Measurements from ENCODE around the gene BCR. TPM values are rescaled to one million over a fixed set of nuclear protein-coding genes. Genes with fewer than 3 reads are reported as not detected.

The BCR gene
- total and polyA plus RNA-seq, 2 of the 13 experiments (the other 11 are each of a cell fraction or from before 2014, with no cell fraction given) = 19.9 to 33.6 TPM

DNA sequence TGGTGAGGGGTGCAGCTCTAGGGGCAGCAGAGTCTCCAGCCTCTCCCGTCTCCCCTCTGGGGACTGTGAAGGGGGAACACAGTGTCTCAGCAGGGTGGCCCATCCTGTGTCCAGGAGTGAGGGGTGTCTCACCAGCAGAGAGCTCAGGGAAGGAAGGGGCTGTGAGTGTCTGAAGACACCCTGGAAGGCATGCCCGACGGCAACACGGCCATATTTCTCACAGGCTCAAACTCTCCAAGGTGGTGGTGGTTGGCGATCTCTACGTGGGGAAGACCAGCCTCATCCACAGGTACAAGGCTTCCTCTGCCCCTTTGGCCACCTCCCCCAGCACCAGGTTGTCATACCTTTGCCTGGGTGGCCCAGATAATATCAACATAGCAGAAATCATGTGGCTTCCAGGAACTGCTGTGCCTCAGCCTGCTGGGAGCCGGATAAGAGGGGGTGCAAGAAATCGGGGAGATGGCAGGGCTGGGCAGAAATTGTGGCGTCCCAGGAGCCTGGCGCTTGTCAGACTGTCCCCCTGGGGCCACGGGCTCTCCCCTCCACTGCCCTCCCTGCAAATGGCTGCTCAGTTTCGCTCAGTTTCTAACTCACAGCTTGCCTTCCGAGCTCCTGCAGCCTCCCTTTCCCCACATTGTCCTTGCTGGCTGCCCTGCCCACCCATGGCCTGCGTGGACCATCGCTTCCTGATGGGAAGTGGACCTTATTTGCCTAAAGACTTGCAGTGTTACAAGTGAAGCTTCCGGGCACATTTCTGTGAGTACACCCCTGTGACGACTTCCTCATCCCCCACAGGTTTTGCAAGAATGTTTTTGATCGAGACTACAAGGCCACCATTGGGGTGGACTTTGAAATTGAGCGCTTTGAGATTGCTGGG lies 27.8 kb upstream of the BCR start (continued):
- TF ChIP-seq, protein P1, sequence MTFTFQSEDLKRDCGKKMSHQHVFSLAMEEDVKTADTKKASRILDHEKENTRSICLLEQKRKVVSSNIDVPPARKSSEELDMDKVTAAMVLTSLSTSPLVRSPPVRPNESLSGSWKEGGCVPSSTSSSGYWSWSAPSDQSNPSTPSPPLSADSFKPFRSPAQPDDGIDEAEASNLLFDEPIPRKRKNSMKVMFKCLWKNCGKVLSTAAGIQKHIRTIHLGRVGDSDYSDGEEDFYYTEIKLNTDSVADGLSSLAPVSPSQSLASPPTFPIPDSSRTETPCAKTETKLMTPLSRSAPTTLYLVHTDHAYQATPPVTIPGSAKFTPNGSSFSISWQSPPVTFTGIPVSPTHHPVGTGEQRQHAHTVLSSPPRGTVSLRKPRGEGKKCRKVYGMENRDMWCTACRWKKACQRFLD (CRISPR knock-in tag; IDR thresholded peaks at IDR 0.05; ENCODE audit: borderline replicate concordance) = no peak
- TF ChIP-seq ZNF614 (CRISPR knock-in tag; IDR thresholded peaks at IDR 0.05; ENCODE audit: borderline replicate concordance) = 0 out of 2 replicates have a peak, but pooled peaks have one; percentile 21
- TF ChIP-seq, protein P2, sequence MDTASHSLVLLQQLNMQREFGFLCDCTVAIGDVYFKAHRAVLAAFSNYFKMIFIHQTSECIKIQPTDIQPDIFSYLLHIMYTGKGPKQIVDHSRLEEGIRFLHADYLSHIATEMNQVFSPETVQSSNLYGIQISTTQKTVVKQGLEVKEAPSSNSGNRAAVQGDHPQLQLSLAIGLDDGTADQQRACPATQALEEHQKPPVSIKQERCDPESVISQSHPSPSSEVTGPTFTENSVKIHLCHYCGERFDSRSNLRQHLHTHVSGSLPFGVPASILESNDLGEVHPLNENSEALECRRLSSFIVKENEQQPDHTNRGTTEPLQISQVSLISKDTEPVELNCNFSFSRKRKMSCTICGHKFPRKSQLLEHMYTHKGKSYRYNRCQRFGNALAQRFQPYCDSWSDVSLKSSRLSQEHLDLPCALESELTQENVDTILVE (CRISPR knock-in tag; IDR thresholded peaks at IDR 0.05) = no peak
- no peak for TF ChIP-seq XBP1 (CRISPR knock-in tag; IDR thresholded peaks at IDR 0.05)
- TF ChIP-seq POLR2AphosphoS5 (IDR thresholded peaks at IDR 0.05; ENCODE audit: low read depth, low read length) = no peak
- TF ChIP-seq MEIS1 (CRISPR knock-in tag; IDR thresholded peaks at IDR 0.05; ENCODE audit: borderline replicate concordance) = no peak
- TF ChIP-seq ZNF484 (CRISPR knock-in tag; IDR thresholded peaks at IDR 0.05; ENCODE audit: borderline replicate concordance, low read depth) = no peak
- no peak for TF ChIP-seq NCOA1 (CRISPR knock-in tag; IDR thresholded peaks at IDR 0.05)
- no peak for TF ChIP-seq ZNF619 (CRISPR knock-in tag; IDR thresholded peaks at IDR 0.05)
- TF ChIP-seq, protein P3, sequence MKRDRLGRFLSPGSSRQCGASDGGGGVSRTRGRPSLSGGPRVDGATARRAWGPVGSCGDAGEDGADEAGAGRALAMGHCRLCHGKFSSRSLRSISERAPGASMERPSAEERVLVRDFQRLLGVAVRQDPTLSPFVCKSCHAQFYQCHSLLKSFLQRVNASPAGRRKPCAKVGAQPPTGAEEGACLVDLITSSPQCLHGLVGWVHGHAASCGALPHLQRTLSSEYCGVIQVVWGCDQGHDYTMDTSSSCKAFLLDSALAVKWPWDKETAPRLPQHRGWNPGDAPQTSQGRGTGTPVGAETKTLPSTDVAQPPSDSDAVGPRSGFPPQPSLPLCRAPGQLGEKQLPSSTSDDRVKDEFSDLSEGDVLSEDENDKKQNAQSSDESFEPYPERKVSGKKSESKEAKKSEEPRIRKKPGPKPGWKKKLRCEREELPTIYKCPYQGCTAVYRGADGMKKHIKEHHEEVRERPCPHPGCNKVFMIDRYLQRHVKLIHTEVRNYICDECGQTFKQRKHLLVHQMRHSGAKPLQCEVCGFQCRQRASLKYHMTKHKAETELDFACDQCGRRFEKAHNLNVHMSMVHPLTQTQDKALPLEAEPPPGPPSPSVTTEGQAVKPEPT (CRISPR knock-in tag; IDR thresholded peaks at IDR 0.05; ENCODE audit: low read depth) = no peak
- peak; percentile 75 for TF ChIP-seq CEBPG (CRISPR knock-in tag; IDR thresholded peaks at IDR 0.05)
- TF ChIP-seq ZFP82 (CRISPR knock-in tag; IDR thresholded peaks at IDR 0.05; ENCODE audit: borderline replicate concordance) = no peak
- no peak for TF ChIP-seq NRL (CRISPR knock-in tag; IDR thresholded peaks at IDR 0.05; ENCODE audit: borderline replicate concordance)
- TF ChIP-seq RARG (CRISPR knock-in tag; IDR thresholded peaks at IDR 0.05; ENCODE audit: low read depth) = no peak
- TF ChIP-seq, protein P4, sequence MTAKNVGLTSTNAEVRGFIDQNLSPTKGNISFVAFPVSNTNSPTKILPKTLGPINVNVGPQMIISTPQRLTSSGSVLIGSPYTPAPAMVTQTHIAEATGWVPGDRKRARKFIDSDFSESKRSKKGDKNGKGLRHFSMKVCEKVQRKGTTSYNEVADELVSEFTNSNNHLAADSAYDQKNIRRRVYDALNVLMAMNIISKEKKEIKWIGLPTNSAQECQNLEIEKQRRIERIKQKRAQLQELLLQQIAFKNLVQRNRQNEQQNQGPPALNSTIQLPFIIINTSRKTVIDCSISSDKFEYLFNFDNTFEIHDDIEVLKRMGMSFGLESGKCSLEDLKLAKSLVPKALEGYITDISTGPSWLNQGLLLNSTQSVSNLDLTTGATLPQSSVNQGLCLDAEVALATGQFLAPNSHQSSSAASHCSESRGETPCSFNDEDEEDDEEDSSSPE (CRISPR knock-in tag; IDR thresholded peaks at IDR 0.05) = no peak
- TF ChIP-seq CEBPB (IDR thresholded peaks at IDR 0.05; ENCODE audit: borderline replicate concordance, low read depth, low read length) = peak; percentile 74; the same call in 1 of the 2 replicates
- TF ChIP-seq CC2D1A (CRISPR knock-in tag; IDR thresholded peaks at IDR 0.05) = no peak
- TF ChIP-seq RARA (CRISPR knock-in tag; IDR thresholded peaks at IDR 0.05) = peak; percentile 16; the same call in 1 of the 2 replicates
- TF ChIP-seq, protein P5, sequence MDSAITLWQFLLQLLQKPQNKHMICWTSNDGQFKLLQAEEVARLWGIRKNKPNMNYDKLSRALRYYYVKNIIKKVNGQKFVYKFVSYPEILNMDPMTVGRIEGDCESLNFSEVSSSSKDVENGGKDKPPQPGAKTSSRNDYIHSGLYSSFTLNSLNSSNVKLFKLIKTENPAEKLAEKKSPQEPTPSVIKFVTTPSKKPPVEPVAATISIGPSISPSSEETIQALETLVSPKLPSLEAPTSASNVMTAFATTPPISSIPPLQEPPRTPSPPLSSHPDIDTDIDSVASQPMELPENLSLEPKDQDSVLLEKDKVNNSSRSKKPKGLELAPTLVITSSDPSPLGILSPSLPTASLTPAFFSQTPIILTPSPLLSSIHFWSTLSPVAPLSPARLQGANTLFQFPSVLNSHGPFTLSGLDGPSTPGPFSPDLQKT (CRISPR knock-in tag; IDR thresholded peaks at IDR 0.05; ENCODE audit: borderline replicate concordance) = no peak
- TF ChIP-seq ZFP62 (CRISPR knock-in tag; IDR thresholded peaks at IDR 0.05) = no peak
- TF ChIP-seq, protein P6, sequence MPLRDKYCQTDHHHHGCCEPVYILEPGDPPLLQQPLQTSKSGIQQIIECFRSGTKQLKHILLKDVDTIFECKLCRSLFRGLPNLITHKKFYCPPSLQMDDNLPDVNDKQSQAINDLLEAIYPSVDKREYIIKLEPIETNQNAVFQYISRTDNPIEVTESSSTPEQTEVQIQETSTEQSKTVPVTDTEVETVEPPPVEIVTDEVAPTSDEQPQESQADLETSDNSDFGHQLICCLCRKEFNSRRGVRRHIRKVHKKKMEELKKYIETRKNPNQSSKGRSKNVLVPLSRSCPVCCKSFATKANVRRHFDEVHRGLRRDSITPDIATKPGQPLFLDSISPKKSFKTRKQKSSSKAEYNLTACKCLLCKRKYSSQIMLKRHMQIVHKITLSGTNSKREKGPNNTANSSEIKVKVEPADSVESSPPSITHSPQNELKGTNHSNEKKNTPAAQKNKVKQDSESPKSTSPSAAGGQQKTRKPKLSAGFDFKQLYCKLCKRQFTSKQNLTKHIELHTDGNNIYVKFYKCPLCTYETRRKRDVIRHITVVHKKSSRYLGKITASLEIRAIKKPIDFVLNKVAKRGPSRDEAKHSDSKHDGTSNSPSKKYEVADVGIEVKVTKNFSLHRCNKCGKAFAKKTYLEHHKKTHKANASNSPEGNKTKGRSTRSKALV (CRISPR knock-in tag; IDR thresholded peaks at IDR 0.05) = no peak
